GM12878 (cell line): ENCODE measurements around the gene IMPACT. TPM values are rescaled to one million over a fixed set of nuclear protein-coding genes. Genes with fewer than 3 reads are reported as not detected.

Source experiments
- ATAC-seq: fragments of 200-7000 bp; cut with Tn5 transposase; 3 replicates; pipeline ENCODE4 v1.9.1; 2020; ENCODE audit warnings: mild to moderate bottlenecking, moderate library complexity
- BruUV-seq: library from RNA; stranded (reverse); fragments of 400-500 nt; replicated peaks from 2 replicates; lab custom pipeline; 2021; lab: Mats Ljungman, UMichigan
- CTCF ChIA-PET: fragments of 300-600 bp; sonication (Branson Sonifier 250); formaldehyde crosslinking; extraction: SDS; loops from one replicate; lab custom pipeline; 2021; ENCODE audit warnings: inconsistent platforms; lab: Yijun Ruan, JAX
- POLR2A ChIA-PET: fragments of 350-600 bp; formaldehyde crosslinking; extraction: SDS; loops from one replicate; lab custom pipeline; 2021; ENCODE audit warnings: inconsistent platforms; lab: Charles Lee
- RAD21 ChIA-PET: fragments of 300-600 bp; sonication (Branson Sonifier 250); formaldehyde crosslinking; loops from one replicate; lab custom pipeline; 2023; ENCODE audit warnings: antibody characterized with exemption; ENCODE audit not compliant: unreplicated experiment; lab: Charles Lee
- SMC1A ChIA-PET: fragments of 300-600 bp; sonication (Branson Sonifier 250); formaldehyde crosslinking; loops from one replicate; lab custom pipeline; 2023; ENCODE audit not compliant: unreplicated experiment, uncharacterized antibody; lab: Charles Lee
- DNase-seq: peaks from one replicate; pipeline ENCODE4 v3.0.0-alpha.2; 2011; ENCODE audit warnings: low read depth, low spot score
- FAIRE-seq: peaks from 3 replicates; lab custom pipeline; 2011; peaks lifted over from hg19 to GRCh38; lab: Jason Lieb, UNC
- H2AFZ ChIP-seq: 2 replicates; pipeline ENCODE4 v1.6.0; 2011; ENCODE audit warnings: low read depth, low read length, control low read depth; ENCODE audit not compliant: control insufficient read depth
- H3K27ac ChIP-seq: 2 replicates; pipeline ENCODE4 v1.5.1; 2011; ENCODE audit warnings: control low read depth; ENCODE audit not compliant: control insufficient read depth, insufficient read depth
- H3K27me3 ChIP-seq, 2 experiments: replicated peaks in 1 of 2; 2 replicates each; pipeline versions ENCODE4 v1.6.0 to v1.6.1; 2011; ENCODE audit warnings: low read length in 1 of 2; ENCODE audit not compliant: control insufficient read depth in 2 of 2, insufficient read depth in 2 of 2
- H3K36me3 ChIP-seq, 2 experiments: 2 replicates each; pipeline ENCODE4 v1.5.1; 2011; ENCODE audit warnings: low read length in 1 of 2; ENCODE audit not compliant: control insufficient read depth in 2 of 2, insufficient read depth in 2 of 2
- H3K4me1 ChIP-seq: 2 replicates; pipeline ENCODE4 v1.6.1; 2011; ENCODE audit warnings: mild to moderate bottlenecking, low read length, moderate library complexity, mixed read lengths; ENCODE audit not compliant: control insufficient read depth, insufficient read depth
- H3K4me2 ChIP-seq: 2 replicates; pipeline ENCODE4 v1.6.0; 2011; ENCODE audit warnings: control low read depth; ENCODE audit not compliant: control insufficient read depth, insufficient read depth
- H3K4me3 ChIP-seq: fragments of 200-600 bp; sonication (generic); 2 replicates; pipeline ENCODE4 v1.5.1; 2016
- H3K79me2 ChIP-seq: 2 replicates; pipeline ENCODE4 v1.6.0; 2011; ENCODE audit warnings: low read length; ENCODE audit not compliant: control insufficient read depth, insufficient read depth
- H3K9ac ChIP-seq: 2 replicates; pipeline ENCODE4 v1.8.0; 2011; ENCODE audit warnings: low read length, control low read depth, mixed read lengths; ENCODE audit not compliant: control insufficient read depth, insufficient read depth
- H3K9me3 ChIP-seq: replicated peaks from 3 replicates; pipeline ENCODE4 v1.5.1; 2011; ENCODE audit warnings: mild to moderate bottlenecking, low read length; ENCODE audit not compliant: control insufficient read depth, insufficient read depth
- H4K20me1 ChIP-seq: 2 replicates; pipeline ENCODE4 v1.6.0; 2011; ENCODE audit not compliant: control insufficient read depth, insufficient read depth
- ATF2 ChIP-seq: IDR thresholded peaks from 2 replicates; pipeline ENCODE4 v1.6.1; 2012; ENCODE audit warnings: low read length, inconsistent platforms
- BCL11A ChIP-seq: IDR thresholded peaks from 2 replicates; pipeline ENCODE4 v1.6.1; 2011; ENCODE audit warnings: low read depth, low read length
- CUX1 ChIP-seq: IDR thresholded peaks from 2 replicates; pipeline ENCODE4 v1.6.1; 2012; ENCODE audit warnings: improper control_type of control experiment, low read depth, low read length; ENCODE audit not compliant: insufficient replicate concordance
- HDAC6 ChIP-seq: fragments of 200-600 bp; sonication (generic); IDR thresholded peaks from one replicate; pipeline ENCODE4 v1.8.0; 2017; ENCODE audit warnings: antibody characterized with exemption; ENCODE audit not compliant: unreplicated experiment
- JUNB ChIP-seq: IDR thresholded peaks from 2 replicates; pipeline ENCODE4 v1.6.1; 2016; ENCODE audit warnings: antibody characterized with exemption, mild to moderate bottlenecking
- MEF2A ChIP-seq: IDR thresholded peaks from 2 replicates; pipeline ENCODE4 v1.6.1; 2011; ENCODE audit warnings: low read depth, mild to moderate bottlenecking, low read length, moderate library complexity; ENCODE audit not compliant: insufficient read depth
- NFYB ChIP-seq: IDR thresholded peaks from 2 replicates; pipeline ENCODE4 v1.6.1; 2011; ENCODE audit warnings: low read depth, mild to moderate bottlenecking, low read length, improper control_type of control experiment, moderate library complexity; ENCODE audit not compliant: insufficient read depth
- PAX8 ChIP-seq: fragments of 450-650 bp; IDR thresholded peaks from 2 replicates; pipeline ENCODE4 v1.6.1; 2017; ENCODE audit warnings: mild to moderate bottlenecking, moderate library complexity
- SIX5 ChIP-seq: IDR thresholded peaks from 2 replicates; pipeline ENCODE4 v1.6.1; 2011; ENCODE audit warnings: mild to moderate bottlenecking, low read depth, low read length, moderate library complexity; ENCODE audit not compliant: severe bottlenecking
- SKIL ChIP-seq: fragments of 450-650 bp; IDR thresholded peaks from 2 replicates; pipeline ENCODE4 v1.6.1; 2017; ENCODE audit warnings: mild to moderate bottlenecking, low read depth, inconsistent platforms; ENCODE audit not compliant: poor library complexity, severe bottlenecking
- SUZ12 ChIP-seq: fragments of 200-600 bp; sonication (generic); IDR thresholded peaks from one replicate; pipeline ENCODE4 v1.6.1; 2018; ENCODE audit warnings: antibody characterized with exemption, mild to moderate bottlenecking; ENCODE audit not compliant: unreplicated experiment
- TBL1XR1 ChIP-seq: IDR thresholded peaks from 2 replicates; pipeline ENCODE4 v1.6.1; 2012; ENCODE audit warnings: low read depth, low read length, improper control_type of control experiment
- TCF7 ChIP-seq: IDR thresholded peaks from 2 replicates; pipeline ENCODE4 v1.6.1; 2014; ENCODE audit warnings: antibody characterized with exemption, borderline replicate concordance
- ZNF622 ChIP-seq: fragments of 450-650 bp; IDR thresholded peaks from 2 replicates; pipeline ENCODE4 v1.6.1; 2017; ENCODE audit warnings: mild to moderate bottlenecking, inconsistent platforms
- WGBS: methylation state at CpG from one replicate; pipeline ENCODE4 v1.1.6; 2016; ENCODE audit warnings: low lambda C conversion rate; ENCODE audit not compliant: insufficient replicate concordance, insufficient coverage; ENCODE audit errors: missing lambda C conversion rate; 5-methylcytosine and 5-hydroxymethylcytosine counted together
- in situ Hi-C: fragments of 300-500 bp; cut with MboI; formaldehyde crosslinking; loops from 9 replicates; pipeline ENCODE4 v1.14.3; 2018; ENCODE audit warnings: mixed read lengths
- intact Hi-C: fragments of 100-400 bp; cut with micrococcal nuclease; formaldehyde crosslinking; loops from one replicate; pipeline ENCODE4 v1.14.2; 2022; ENCODE audit not compliant: unreplicated experiment
- polyA plus RNA-seq, 11 experiments: library from polyadenylated mRNA; depleted of rRNA in 4 of 11; unstranded in 6 of 11; stranded (reverse) in 5 of 11; fragments of >200 nt; fragmentation: Nextera tagmentation in 4 of 11; fragmentation: Illumina TruSeq in 1 of 11; extraction: Ambion mirVana in 4 of 11; extraction: Trizol in 1 of 11; gene quantifications; 1 replicate in 1 of 11; 2 replicates in 10 of 11; pipeline versions ENCODE4 v1.2.1 to v1.2.3, GENCODE V29; 2011 to 2016; ENCODE audit warnings: inconsistent platforms in 2 of 11, missing spikeins in 2 of 11, low read depth in 1 of 11
- total RNA-seq, 4 experiments: library from RNA; depleted of rRNA in 3 of 4; stranded (reverse); fragments of >200 nt in 3 of 4; fragmentation: Illumina TruSeq in 1 of 4; extraction: Trizol in 1 of 4; gene quantifications; 2 replicates each; pipeline versions ENCODE4 v1.2.1 to v1.2.3, GENCODE V29; 2013 to 2021

The IMPACT gene
- total and polyA plus RNA-seq, 10 of the 15 experiments (the other 5 are each of a cell fraction or from before 2014, with no cell fraction given), result 0.10 to 0.84 (median 0.53) TPM

- H3K4me1 ChIP-seq, result 0 out of 2 replicates have a peak, but pooled peaks cover 4% of the 10 kb centered on the region
- POLR2A ChIA-PET, result no interaction called here
- RAD21 ChIA-PET, result no interaction called here
- WGBS, result 12% methylated on average over 4 of the region's 4 CpGs
- no peaks in the 10 kb centered on the region for H3K9me3 ChIP-seq
- H3K79me2 ChIP-seq, result no peaks in the 10 kb centered on the region
- H2AFZ ChIP-seq, result no peak overlapping the region
- intact Hi-C loops (no loop called here), in situ Hi-C loops (no loop called here)
- no TSS peak for BruUV-seq
- H3K36me3 ChIP-seq, result no peaks in the 10 kb centered on the region
- H3K4me2 ChIP-seq, result no peak overlapping the region
- H4K20me1 ChIP-seq, result no peaks in the 10 kb centered on the region
- ATAC-seq, result peak; percentile 35; the same call in 2 of the 3 replicates
- H3K9ac ChIP-seq, result no peak overlapping the region
- DNase-seq, result no peak
- no peak overlapping the region for H3K4me3 ChIP-seq
- FAIRE-seq, result peak; percentile 68
- CTCF ChIA-PET, result no interaction called here
- no peaks in the 10 kb centered on the region for H3K27me3 ChIP-seq
- SMC1A ChIA-PET, result no interaction called here
- TF ChIP-seq SKIL, result no peak
- peak; percentile 63; the same call in 1 of the 2 replicates for TF ChIP-seq MEF2A
- no peak for TF ChIP-seq SIX5
- TF ChIP-seq CUX1, result no peak
- no peak for TF ChIP-seq ZNF622
- TF ChIP-seq BCL11A, result 0 out of 2 replicates have a peak, but pooled peaks have one; percentile 33
- TF ChIP-seq JUNB, result peak; percentile 49; the same call in 1 of the 2 replicates
- TF ChIP-seq NFYB, result no peak
- no peak for TF ChIP-seq SUZ12
- no peak for TF ChIP-seq HDAC6
- no peak for TF ChIP-seq PAX8
- TF ChIP-seq ATF2, result peak; percentile 45; the same call in 1 of the 2 replicates
- no peak for TF ChIP-seq TCF7
- TF ChIP-seq TBL1XR1, result no peak
- H3K27ac ChIP-seq, result no peak overlapping the region
Measured at GRCh38 chr18:24456549-24456948, 30.1 kb downstream of the IMPACT start.
